ENCODE data around the gene APLP2.
A peak's percentile ranks its signal among the peaks of the same experiment; 100 is the strongest.

The APLP2 gene

DNA sequence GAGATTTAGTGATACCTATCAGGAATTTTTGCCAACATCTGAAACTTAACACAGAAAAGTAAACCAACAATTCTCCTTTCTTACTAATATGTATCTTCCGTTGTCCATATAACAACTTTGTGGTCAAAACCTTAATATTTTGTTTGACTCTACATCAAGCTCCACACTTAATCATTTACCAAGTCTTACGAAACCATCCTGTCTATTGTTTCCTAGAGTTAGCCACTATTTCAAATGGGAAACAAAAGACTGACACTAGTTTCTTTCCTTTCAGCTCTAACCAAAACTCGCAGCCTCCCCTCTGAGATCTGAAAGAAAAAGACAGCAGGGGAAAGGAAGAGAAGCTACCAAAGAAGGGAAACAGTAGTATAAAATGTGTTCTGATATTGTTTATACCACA is 40.6 kb upstream of the APLP2 start:
- TF ChIP-seq, protein P1, sequence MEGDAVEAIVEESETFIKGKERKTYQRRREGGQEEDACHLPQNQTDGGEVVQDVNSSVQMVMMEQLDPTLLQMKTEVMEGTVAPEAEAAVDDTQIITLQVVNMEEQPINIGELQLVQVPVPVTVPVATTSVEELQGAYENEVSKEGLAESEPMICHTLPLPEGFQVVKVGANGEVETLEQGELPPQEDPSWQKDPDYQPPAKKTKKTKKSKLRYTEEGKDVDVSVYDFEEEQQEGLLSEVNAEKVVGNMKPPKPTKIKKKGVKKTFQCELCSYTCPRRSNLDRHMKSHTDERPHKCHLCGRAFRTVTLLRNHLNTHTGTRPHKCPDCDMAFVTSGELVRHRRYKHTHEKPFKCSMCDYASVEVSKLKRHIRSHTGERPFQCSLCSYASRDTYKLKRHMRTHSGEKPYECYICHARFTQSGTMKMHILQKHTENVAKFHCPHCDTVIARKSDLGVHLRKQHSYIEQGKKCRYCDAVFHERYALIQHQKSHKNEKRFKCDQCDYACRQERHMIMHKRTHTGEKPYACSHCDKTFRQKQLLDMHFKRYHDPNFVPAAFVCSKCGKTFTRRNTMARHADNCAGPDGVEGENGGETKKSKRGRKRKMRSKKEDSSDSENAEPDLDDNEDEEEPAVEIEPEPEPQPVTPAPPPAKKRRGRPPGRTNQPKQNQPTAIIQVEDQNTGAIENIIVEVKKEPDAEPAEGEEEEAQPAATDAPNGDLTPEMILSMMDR (IDR thresholded peaks at IDR 0.05; ENCODE audit: low read depth, low read length): no peak
- peak in 1 of 2 donors; percentile 55 for DNase-seq (ENCODE audit: low read depth in 2 of 2)
- no peak overlapping the region for H3K4me3 ChIP-seq (replicated peaks in 1 of 2; ENCODE audit: low read depth in 2 of 2, low read length in 2 of 2)

DNA sequence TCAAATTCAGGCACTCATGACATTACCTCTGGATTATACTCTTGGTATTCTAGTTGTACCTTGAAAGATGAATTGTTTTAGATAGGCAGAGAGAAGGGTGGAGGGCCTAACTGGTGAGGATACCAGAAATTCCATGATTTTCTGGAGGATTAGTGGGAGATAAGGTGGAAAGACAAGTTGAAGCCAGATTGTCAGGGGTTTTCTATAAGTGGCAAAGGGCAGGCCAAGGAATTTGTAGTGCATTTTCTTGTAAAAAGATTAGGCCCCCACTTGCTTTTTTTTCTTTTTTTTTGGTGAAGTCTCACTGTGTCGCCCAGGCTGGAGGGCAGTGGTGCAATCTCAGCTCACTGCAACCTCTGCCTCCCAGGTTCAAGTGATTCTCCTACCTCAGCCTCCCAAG is 38.6 kb upstream of the APLP2 start:
- H3K4me3 ChIP-seq (replicated peaks in 1 of 2; ENCODE audit: low read depth in 2 of 2, low read length in 2 of 2): no peak overlapping the region
- TF ChIP-seq, protein P1 (IDR thresholded peaks at IDR 0.05; ENCODE audit: low read depth, low read length): no peak
- no peak for DNase-seq (ENCODE audit: low read depth in 2 of 2)

DNA sequence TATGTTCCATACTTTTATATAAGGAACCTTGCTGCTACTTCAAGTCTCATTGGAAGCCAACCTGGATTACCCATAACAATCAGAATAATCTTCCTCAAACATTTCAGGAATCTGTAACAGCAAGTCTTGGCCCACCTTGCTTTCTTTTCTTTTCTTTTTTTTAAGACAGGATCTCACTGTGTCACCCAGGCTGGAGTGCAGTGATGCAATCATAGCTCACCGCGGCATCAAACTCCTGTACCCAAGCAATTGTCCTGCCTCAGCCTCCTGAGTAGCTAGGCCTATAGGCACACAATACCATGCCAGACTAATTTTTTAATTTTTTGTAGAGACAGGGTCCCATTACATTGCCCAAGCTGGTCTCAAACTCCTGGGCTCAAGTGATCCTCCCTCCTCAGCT is 37.7 kb upstream of the APLP2 start:
- peak in 1 of 2 donors; percentile 28 for DNase-seq (ENCODE audit: low read depth in 2 of 2)
- no peak overlapping the region for H3K4me3 ChIP-seq (replicated peaks in 1 of 2; ENCODE audit: low read depth in 2 of 2, low read length in 2 of 2)
- TF ChIP-seq, protein P1 (IDR thresholded peaks at IDR 0.05; ENCODE audit: low read depth, low read length): no peak

DNA sequence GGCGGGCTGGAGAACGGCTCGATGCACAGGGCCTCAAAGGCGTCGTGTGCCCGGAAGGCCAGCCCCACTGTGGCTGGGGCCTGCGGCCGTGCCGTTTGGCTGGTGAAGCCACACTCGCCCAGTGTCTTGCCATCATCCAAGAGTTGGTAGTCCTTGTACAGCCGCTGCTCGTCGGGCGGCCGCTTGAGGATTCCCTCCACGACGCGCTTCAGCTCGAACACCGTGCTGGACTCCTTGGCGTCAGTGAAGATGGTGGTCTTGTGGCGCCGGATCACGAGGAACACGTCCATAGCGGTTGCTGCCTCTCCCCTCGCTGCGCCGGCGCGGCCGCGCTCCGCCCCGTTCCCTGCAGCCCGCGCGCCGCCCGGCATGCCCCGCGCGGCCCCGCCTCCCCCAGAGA is 36.8 kb upstream of the APLP2 start:
- TF ChIP-seq, protein P1 (IDR thresholded peaks at IDR 0.05; ENCODE audit: low read depth, low read length): no peak
- H3K4me3 ChIP-seq (replicated peaks in 1 of 2; ENCODE audit: low read depth in 2 of 2, low read length in 2 of 2): no peak overlapping the region
- no peak for DNase-seq (ENCODE audit: low read depth in 2 of 2)

DNA sequence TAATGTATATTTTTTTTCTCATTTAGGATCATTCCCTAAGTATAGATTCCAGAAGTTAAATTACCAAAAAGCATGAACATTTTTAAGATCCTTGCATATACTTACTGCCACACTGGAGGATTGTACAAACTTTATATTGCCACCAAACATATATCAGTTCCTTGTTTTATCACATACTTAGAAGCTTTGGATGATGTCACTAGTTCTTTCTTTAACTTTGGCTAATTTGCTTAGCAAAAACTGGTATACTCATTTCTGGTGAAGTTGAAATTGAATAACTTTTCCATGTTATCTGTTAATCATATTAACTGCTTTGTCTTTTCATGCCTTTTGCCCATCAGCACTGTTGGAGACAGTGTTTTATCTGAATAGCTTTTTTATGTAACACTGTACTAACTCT is 35.5 kb upstream of the APLP2 start:
- no peak for DNase-seq (ENCODE audit: low read depth in 2 of 2)
- no peak overlapping the region for H3K4me3 ChIP-seq (replicated peaks in 1 of 2; ENCODE audit: low read depth in 2 of 2, low read length in 2 of 2)
- TF ChIP-seq, protein P1 (IDR thresholded peaks at IDR 0.05; ENCODE audit: low read depth, low read length): no peak

DNA sequence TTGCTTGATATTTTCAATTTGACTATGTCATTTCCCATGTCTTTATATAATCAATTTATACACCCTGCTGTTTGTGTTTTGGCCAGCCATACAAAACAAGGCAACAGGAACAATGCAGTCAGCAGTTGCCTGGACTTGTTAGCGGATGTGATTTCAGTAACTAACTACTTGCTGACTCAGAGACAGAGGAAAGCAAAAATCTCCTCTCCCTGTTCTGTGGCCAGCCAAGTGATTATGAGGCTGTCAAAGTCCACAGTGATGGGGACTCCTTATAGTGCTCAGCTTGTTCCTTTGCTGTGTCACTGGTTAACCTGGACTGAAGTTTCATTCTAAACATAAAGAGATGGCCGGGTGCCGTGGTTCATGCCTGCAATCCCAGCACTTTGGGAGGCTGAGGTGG is 32.6 kb upstream of the APLP2 start:
- TF ChIP-seq, protein P1 (IDR thresholded peaks at IDR 0.05; ENCODE audit: low read depth, low read length): no peak
- DNase-seq (ENCODE audit: low read depth in 2 of 2): peak; percentile 78 to 92
- no peak overlapping the region for H3K4me3 ChIP-seq (replicated peaks in 1 of 2; ENCODE audit: low read depth in 2 of 2, low read length in 2 of 2)

DNA sequence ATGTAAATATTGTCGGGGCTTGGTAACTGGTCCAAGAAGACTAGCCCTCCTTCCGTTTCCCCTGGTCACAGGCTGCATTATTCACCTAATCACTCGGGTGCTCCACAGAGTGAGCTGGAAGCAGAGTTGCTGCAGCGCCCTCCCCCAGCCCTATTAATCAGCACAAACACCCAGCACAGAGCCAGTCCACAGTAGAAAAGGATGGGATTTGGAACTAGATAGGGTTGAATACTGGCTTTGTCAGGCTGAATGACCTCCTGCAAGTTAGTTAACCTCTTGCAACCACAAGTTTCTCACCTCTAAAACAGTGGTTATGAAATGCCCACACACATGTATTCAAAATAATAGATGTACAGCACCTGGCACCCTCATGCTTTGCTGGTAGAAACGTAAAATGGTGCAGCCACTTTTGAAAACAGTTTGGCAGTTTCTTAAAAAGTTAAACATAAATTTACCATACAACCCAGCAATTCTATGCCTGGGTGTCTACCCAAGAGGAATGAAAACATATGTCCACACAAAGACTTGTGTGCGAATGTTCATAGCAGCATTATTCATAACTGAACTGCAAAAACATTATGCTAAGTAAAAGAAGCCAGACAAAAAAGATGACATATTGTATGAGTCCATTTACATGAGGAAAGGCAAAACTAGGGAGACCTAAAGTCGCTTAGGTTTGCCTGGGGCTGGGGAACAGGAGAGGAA is 31.7 kb upstream of the APLP2 start:
- TF ChIP-seq, protein P1 (IDR thresholded peaks at IDR 0.05; ENCODE audit: low read depth, low read length): no peak
- DNase-seq (ENCODE audit: low read depth in 2 of 2): peak; percentile 5 to 57

More for the DNA sequence above, 31.7 kb upstream of the APLP2 start:
- no peak overlapping the region for H3K4me3 ChIP-seq (replicated peaks in 1 of 2; ENCODE audit: low read depth in 2 of 2, low read length in 2 of 2)

All from cardiac fibroblast (primary cell).